ENCODE measurements around the gene CHAF1A.

- TF ChIP-seq USF2 (CRISPR knock-in tag; IDR thresholded peaks at IDR 0.05) (no peak), CTCF (IDR thresholded peaks at IDR 0.05) (no peak), ATF1 (CRISPR knock-in tag; IDR thresholded peaks at IDR 0.05) (no peak), SP1 (CRISPR knock-in tag; conservative IDR thresholded peaks at IDR 0.05) (no peak), HMGA2 (CRISPR knock-in tag; IDR thresholded peaks at IDR 0.05) (no peak)
Measured at GRCh38 chr19:4441994-4442818, 39.8 kb downstream of the CHAF1A start.
